HCT116 (cell line): ENCODE results near the gene CDK14. TPM values are rescaled to one million over a fixed set of nuclear protein-coding genes. Genes with fewer than 3 reads are reported as not detected.

Experiments used
- ATAC-seq: fragments of 200-7000 bp; cut with Tn5 transposase; 2 replicates; pipeline ENCODE4 v1.9.1; 2020; ENCODE audit warnings: mild to moderate bottlenecking, moderate library complexity
- BruUV-seq: library from RNA; stranded (reverse); fragments of 400-500 nt; replicated peaks from 2 replicates; lab custom pipeline; 2021; lab: Mats Ljungman, UMichigan
- CTCF ChIA-PET: fragments of 300-600 bp; sonication (Branson Sonifier 250); formaldehyde crosslinking; loops from one replicate; lab custom pipeline; 2021; ENCODE audit warnings: antibody characterized with exemption; lab: Charles Lee
- POLR2A ChIA-PET: fragments of 300-600, 350-600 bp; sonication (Branson Sonifier 250); formaldehyde crosslinking; loops from one replicate; lab custom pipeline; 2021; ENCODE audit warnings: antibody characterized with exemption; lab: Charles Lee
- RAD21 ChIA-PET, 2 experiments: fragments of 300-600 bp; sonication (Branson Sonifier 250); formaldehyde crosslinking; loops; one replicate each; lab custom pipeline; 2023; ENCODE audit warnings: low total read pairs in 2 of 2; ENCODE audit not compliant: uncharacterized antibody in 2 of 2, unreplicated experiment in 2 of 2, low non-redundant PET in 1 of 2; lab: Charles Lee
- DNase-seq: peaks from one replicate; pipeline ENCODE4 v3.0.0-alpha.2; 2010; ENCODE audit warnings: low read depth, low spot score
- H2AFZ ChIP-seq: fragments of 200-600 bp; shearing (Covaris generic), sonication (generic); 2 replicates; pipeline ENCODE4 v1.6.1; 2017; ENCODE audit warnings: low read depth, mixed run types, mixed read lengths, antibody characterized with exemption, low read length; ENCODE audit not compliant: poor library complexity, severe bottlenecking
- H3K27ac ChIP-seq: 2 replicates; pipeline ENCODE4 v1.5.1; 2012; ENCODE audit warnings: low read depth, low read length
- H3K27me3 ChIP-seq: fragments of 200-600 bp; sonication (generic); 2 replicates; pipeline ENCODE4 v1.6.1; 2016; ENCODE audit warnings: mixed run types, low read length, mixed read lengths; ENCODE audit not compliant: insufficient read depth
- H3K36me3 ChIP-seq, 2 experiments: fragments of 200-500 bp in 1 of 2; fragments of 200-600 bp in 1 of 2; sonication (Bioruptor generic) in 1 of 2; sonication (generic) in 1 of 2; 2 replicates each; pipeline versions ENCODE4 v1.5.1 to v1.6.1; 2014 to 2016; ENCODE audit warnings: low read length in 2 of 2, inconsistent platforms in 1 of 2, mixed read lengths in 1 of 2, mixed run types in 1 of 2; ENCODE audit not compliant: insufficient read depth in 2 of 2, control insufficient read depth in 1 of 2
- H3K4me1 ChIP-seq, 2 experiments: fragments of 200-600 bp in 1 of 2; sonication (generic) in 1 of 2; 2 replicates each; pipeline versions ENCODE4 v1.5.1 to v1.6.1; 2012 to 2017; ENCODE audit warnings: low read length in 2 of 2, inconsistent platforms in 1 of 2, mild to moderate bottlenecking in 1 of 2, mixed read lengths in 1 of 2, mixed run types in 1 of 2, moderate library complexity in 1 of 2; ENCODE audit not compliant: insufficient read depth in 2 of 2, control insufficient read depth in 1 of 2
- H3K4me2 ChIP-seq: fragments of 200-600 bp; sonication (generic); 2 replicates; pipeline ENCODE4 v1.6.1; 2017; ENCODE audit warnings: mixed run types, low read length, mixed read lengths
- H3K4me3 ChIP-seq, 2 experiments: fragments of 200-600 bp in 1 of 2; sonication (generic) in 1 of 2; replicated peaks in 1 of 2; 2 replicates each; pipeline ENCODE4 v1.5.1; 2011 to 2016; ENCODE audit warnings: low read length in 2 of 2, control low read depth in 1 of 2, low read depth in 1 of 2, mild to moderate bottlenecking in 1 of 2, mixed read lengths in 1 of 2, mixed run types in 1 of 2
- H3K79me2 ChIP-seq: fragments of 200-600 bp; sonication (generic); 2 replicates; pipeline ENCODE4 v1.6.1; 2017; ENCODE audit warnings: mild to moderate bottlenecking, mixed run types, low read length, moderate library complexity, mixed read lengths; ENCODE audit not compliant: insufficient read depth
- H3K9ac ChIP-seq: fragments of 200-600 bp; sonication (generic); 2 replicates; pipeline ENCODE4 v1.6.1; 2016; ENCODE audit warnings: low read length, mixed read lengths
- H3K9me2 ChIP-seq: fragments of 200-600 bp; sonication (generic), shearing (Covaris generic); 2 replicates; pipeline ENCODE4 v1.6.1; 2017; ENCODE audit warnings: mixed run types, mild to moderate bottlenecking, moderate library complexity; ENCODE audit not compliant: insufficient read depth
- H3K9me3 ChIP-seq, 2 experiments: fragments of 200-500 bp in 1 of 2; fragments of 200-600 bp in 1 of 2; sonication (Bioruptor generic) in 1 of 2; sonication (generic) in 1 of 2; 2 replicates each; pipeline ENCODE4 v1.6.1; 2014 to 2017; ENCODE audit warnings: low read length in 2 of 2, mixed read lengths in 2 of 2, inconsistent platforms in 1 of 2, low read depth in 1 of 2, mild to moderate bottlenecking in 1 of 2, mixed run types in 1 of 2, moderate library complexity in 1 of 2; ENCODE audit not compliant: control insufficient read depth in 1 of 2, insufficient read depth in 1 of 2
- H4K20me1 ChIP-seq: fragments of 200-600 bp; sonication (generic), shearing (Covaris generic); 2 replicates; pipeline ENCODE4 v1.6.1; 2017; ENCODE audit warnings: mixed run types, mild to moderate bottlenecking, moderate library complexity; ENCODE audit not compliant: insufficient read depth
- EGR1 ChIP-seq: IDR thresholded peaks from 2 replicates; pipeline ENCODE4 v1.6.1; 2012; ENCODE audit warnings: low read depth
- ELF1 ChIP-seq: IDR thresholded peaks from 2 replicates; pipeline ENCODE4 v1.6.1; 2012; ENCODE audit warnings: low read depth, borderline replicate concordance
- EZH2phosphoT487 ChIP-seq: fragments of 200-600 bp; IDR thresholded peaks from 2 replicates; pipeline ENCODE4 v1.6.1; 2018; ENCODE audit warnings: antibody characterized with exemption, borderline replicate concordance
- FOSL1 ChIP-seq: IDR thresholded peaks from 2 replicates; pipeline ENCODE4 v1.6.1; 2012; ENCODE audit warnings: low read depth
- RAD21 ChIP-seq: IDR thresholded peaks from 2 replicates; pipeline ENCODE4 v1.6.1; 2012; ENCODE audit warnings: low read depth, mild to moderate bottlenecking
- YY1 ChIP-seq: IDR thresholded peaks from 2 replicates; pipeline ENCODE4 v1.6.1; 2011; ENCODE audit warnings: low read length, low read depth, moderate library complexity, mild to moderate bottlenecking; ENCODE audit not compliant: insufficient replicate concordance; ENCODE audit errors: extremely low read depth
- ZFX ChIP-seq: fragments of 450-650 bp; IDR thresholded peaks from 2 replicates; pipeline ENCODE4 v1.6.1; 2017
- ZNF274 ChIP-seq: fragments of 200-500 bp; sonication (Bioruptor generic); IDR thresholded peaks from 2 replicates; pipeline ENCODE4 v1.6.1; 2014; ENCODE audit warnings: mild to moderate bottlenecking, low read depth, low read length, inconsistent platforms
- intact Hi-C: fragments of 100-400 bp; cut with micrococcal nuclease; formaldehyde crosslinking; loops from 2 replicates; pipeline ENCODE4 v1.10.0; 2022
- total RNA-seq: library from RNA; stranded (reverse); gene quantifications from one replicate; pipeline ENCODE4 v1.2.1, GENCODE V29; 2021; ENCODE audit not compliant: unreplicated experiment
- TF ChIP-seq, protein P1 (sequence below): IDR thresholded peaks from 2 replicates; pipeline ENCODE4 v1.6.1; 2012; ENCODE audit warnings: low read depth
- TF ChIP-seq, protein P2 (sequence below): IDR thresholded peaks from 2 replicates; pipeline ENCODE4 v1.6.1; 2012
- TF ChIP-seq, protein P3 (sequence below): IDR thresholded peaks from 2 replicates; pipeline ENCODE4 v1.6.1; 2012

CDK14 gene
- total RNA-seq, 1 experiment from 2014 or later, result 10.2 TPM

GRCh38 chr7:91137153-91137787, 541.1 kb downstream of the CDK14 start (continued):
- TF ChIP-seq, protein P1, sequence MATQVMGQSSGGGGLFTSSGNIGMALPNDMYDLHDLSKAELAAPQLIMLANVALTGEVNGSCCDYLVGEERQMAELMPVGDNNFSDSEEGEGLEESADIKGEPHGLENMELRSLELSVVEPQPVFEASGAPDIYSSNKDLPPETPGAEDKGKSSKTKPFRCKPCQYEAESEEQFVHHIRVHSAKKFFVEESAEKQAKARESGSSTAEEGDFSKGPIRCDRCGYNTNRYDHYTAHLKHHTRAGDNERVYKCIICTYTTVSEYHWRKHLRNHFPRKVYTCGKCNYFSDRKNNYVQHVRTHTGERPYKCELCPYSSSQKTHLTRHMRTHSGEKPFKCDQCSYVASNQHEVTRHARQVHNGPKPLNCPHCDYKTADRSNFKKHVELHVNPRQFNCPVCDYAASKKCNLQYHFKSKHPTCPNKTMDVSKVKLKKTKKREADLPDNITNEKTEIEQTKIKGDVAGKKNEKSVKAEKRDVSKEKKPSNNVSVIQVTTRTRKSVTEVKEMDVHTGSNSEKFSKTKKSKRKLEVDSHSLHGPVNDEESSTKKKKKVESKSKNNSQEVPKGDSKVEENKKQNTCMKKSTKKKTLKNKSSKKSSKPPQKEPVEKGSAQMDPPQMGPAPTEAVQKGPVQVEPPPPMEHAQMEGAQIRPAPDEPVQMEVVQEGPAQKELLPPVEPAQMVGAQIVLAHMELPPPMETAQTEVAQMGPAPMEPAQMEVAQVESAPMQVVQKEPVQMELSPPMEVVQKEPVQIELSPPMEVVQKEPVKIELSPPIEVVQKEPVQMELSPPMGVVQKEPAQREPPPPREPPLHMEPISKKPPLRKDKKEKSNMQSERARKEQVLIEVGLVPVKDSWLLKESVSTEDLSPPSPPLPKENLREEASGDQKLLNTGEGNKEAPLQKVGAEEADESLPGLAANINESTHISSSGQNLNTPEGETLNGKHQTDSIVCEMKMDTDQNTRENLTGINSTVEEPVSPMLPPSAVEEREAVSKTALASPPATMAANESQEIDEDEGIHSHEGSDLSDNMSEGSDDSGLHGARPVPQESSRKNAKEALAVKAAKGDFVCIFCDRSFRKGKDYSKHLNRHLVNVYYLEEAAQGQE, result no peak
- no peak for TF ChIP-seq ZNF274
- no peak for TF ChIP-seq ELF1
- TF ChIP-seq, protein P2, sequence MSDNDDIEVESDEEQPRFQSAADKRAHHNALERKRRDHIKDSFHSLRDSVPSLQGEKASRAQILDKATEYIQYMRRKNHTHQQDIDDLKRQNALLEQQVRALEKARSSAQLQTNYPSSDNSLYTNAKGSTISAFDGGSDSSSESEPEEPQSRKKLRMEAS, result no peak
- TF ChIP-seq, protein P3, sequence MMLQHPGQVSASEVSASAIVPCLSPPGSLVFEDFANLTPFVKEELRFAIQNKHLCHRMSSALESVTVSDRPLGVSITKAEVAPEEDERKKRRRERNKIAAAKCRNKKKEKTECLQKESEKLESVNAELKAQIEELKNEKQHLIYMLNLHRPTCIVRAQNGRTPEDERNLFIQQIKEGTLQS, result no peak
- TF ChIP-seq EGR1, result no peak
- TF ChIP-seq, all 23 proteins: peak for 0

GRCh38 chr7:91137788-91138368, 541.8 kb downstream of the CDK14 start:
- ATAC-seq, result no peak
- TF ChIP-seq YY1 (no peak), RAD21 (no peak), ZNF274 (no peak), FOSL1 (no peak), EGR1 (no peak), EZH2phosphoT487 (no peak), ZFX (no peak), ELF1 (no peak)
- TF ChIP-seq, protein P1, result no peak
- H3K9me2 ChIP-seq, result no peaks in the 10 kb centered on the region
- no peak overlapping the region for H3K4me3 ChIP-seq
- H3K9ac ChIP-seq, result no peak overlapping the region
- no peaks in the 10 kb centered on the region for H3K27me3 ChIP-seq
- H3K36me3 ChIP-seq, result no peaks in the 10 kb centered on the region
- no peak overlapping the region for H3K27ac ChIP-seq
- H3K79me2 ChIP-seq, result no peaks in the 10 kb centered on the region
- H2AFZ ChIP-seq, result no peak overlapping the region
- no peak overlapping the region for H3K4me2 ChIP-seq
- ChIA-PET POLR2A (no interaction called here), CTCF (no interaction called here), RAD21 (no interaction called here)
- H3K4me1 ChIP-seq, result no peaks in the 10 kb centered on the region
- no TSS peak for BruUV-seq
- no peak for DNase-seq
- no peaks in the 10 kb centered on the region for H3K9me3 ChIP-seq
- no peaks in the 10 kb centered on the region for H4K20me1 ChIP-seq
- intact Hi-C loops, result no loop called here
